Esophagus muscularis mucosa (tissue), 4 donors: ENCODE results near the gene FRMD5. TPM values are rescaled to one million over a fixed set of nuclear protein-coding genes. Genes with fewer than 3 reads are reported as not detected.

Experiments
- DNase-seq: peaks from one replicate; pipeline ENCODE4 v3.0.0-alpha.2; 2017; ENCODE audit errors: extremely low spot score
- H3K27ac ChIP-seq, 4 donors: fragments of 200-600 bp; sonication (generic); replicated peaks in 1 of 4; 1 replicate in 3 of 4; 2 replicates in 1 of 4; pipeline ENCODE4 v1.5.1; 2016 to 2019; ENCODE audit warnings: mild to moderate bottlenecking in 1 of 4
- H3K27me3 ChIP-seq, 4 donors: fragments of 200-600 bp; sonication (generic); one replicate each; pipeline versions ENCODE4 v1.5.1 to v1.6.0; 2016 to 2019
- H3K36me3 ChIP-seq, 4 donors: fragments of 200-600 bp; sonication (generic); one replicate each; pipeline ENCODE4 v1.5.1; 2016 to 2019
- H3K4me1 ChIP-seq, 4 donors: fragments of 200-600 bp; sonication (generic); one replicate each; pipeline ENCODE4 v1.5.1; 2016 to 2019
- H3K4me3 ChIP-seq, 4 donors: fragments of 200-600 bp; sonication (generic); 1 replicate in 2 of 4; 2 replicates in 2 of 4; pipeline ENCODE4 v1.5.1; 2016 to 2019; ENCODE audit warnings: mild to moderate bottlenecking in 4 of 4, moderate library complexity in 1 of 4
- H3K9me3 ChIP-seq, 4 donors: fragments of 200-600 bp; sonication (generic); 1 replicate in 3 of 4; 2 replicates in 1 of 4; pipeline ENCODE4 v1.5.1; 2016 to 2019
- CTCF ChIP-seq, 3 experiments: fragments of 200-600 bp in 2 of 3; fragments of 450-650 bp in 1 of 3; sonication (generic) in 2 of 3; IDR thresholded peaks; one replicate each; pipeline ENCODE4 v1.5.1; 2017 to 2019; ENCODE audit warnings: antibody characterized with exemption in 3 of 3, mild to moderate bottlenecking in 2 of 3, moderate library complexity in 1 of 3
- EP300 ChIP-seq: sonication (generic); formaldehyde crosslinking; IDR thresholded peaks from one replicate; pipeline ENCODE4 v1.6.1; 2017; ENCODE audit warnings: antibody characterized with exemption
- POLR2A ChIP-seq: fragments of 450-650 bp; IDR thresholded peaks from one replicate; pipeline ENCODE4 v1.6.1; 2017; ENCODE audit warnings: antibody characterized with exemption, moderate library complexity, mild to moderate bottlenecking, low read depth
- POLR2AphosphoS5 ChIP-seq, 2 donors: sonication (generic); formaldehyde crosslinking; IDR thresholded peaks; one replicate each; pipeline ENCODE4 v1.6.1; 2017; ENCODE audit warnings: antibody characterized with exemption in 2 of 2
- WGBS: methylation state at CpG from one replicate; pipeline ENCODE4 v1.1.5; 2018; 5-methylcytosine and 5-hydroxymethylcytosine counted together
- intact Hi-C: fragments of 100-400 bp; cut with DNase I; formaldehyde crosslinking; loops from one replicate; pipeline ENCODE4 v1.15.1; 2023
- total RNA-seq, 4 donors: library from RNA; depleted of rRNA; stranded (reverse); fragments of >200 nt; gene quantifications; one replicate each; pipeline versions ENCODE4 v1.1.0 to v1.2.1, GENCODE V29; 2016

The FRMD5 gene
- total RNA-seq, 4 donors from 2014 or later: 0.42 to 1.4 (median 0.67) TPM

GRCh38 chr15:43931119-43931518 lies 264.0 kb downstream of the FRMD5 start:
- DNase-seq: no peak
- no peaks in the 10 kb centered on the region for H3K36me3 ChIP-seq
- TF ChIP-seq POLR2AphosphoS5 (IDR thresholded peaks at IDR 0.05) (no peak), POLR2A (no peak), EP300 (no peak), CTCF (IDR thresholded peaks at IDR 0.05) (no peak)
- H3K27ac ChIP-seq: no peak overlapping the region
- intact Hi-C loops: no loop called here
- 79% methylated on average over 3 of the region's 3 CpGs for WGBS
- H3K27me3 ChIP-seq: peaks cover 0 to 5% (median 0%) of the 10 kb centered on the region in 4 donors
- peaks cover 0 to 4% (median 0%) of the 10 kb centered on the region in 4 donors for H3K4me1 ChIP-seq
- no peaks in the 10 kb centered on the region for H3K9me3 ChIP-seq
- no peak overlapping the region for H3K4me3 ChIP-seq

GRCh38 chr15:43930556-43930955 lies 264.5 kb downstream of the FRMD5 start:
- H3K36me3 ChIP-seq: no peaks in the 10 kb centered on the region
- H3K27me3 ChIP-seq: peaks cover 0 to 5% (median 0%) of the 10 kb centered on the region in 4 donors
- no peak overlapping the region for H3K4me3 ChIP-seq
- no peak for DNase-seq
- H3K9me3 ChIP-seq: no peaks in the 10 kb centered on the region
- H3K4me1 ChIP-seq: peaks cover 0 to 4% (median 0%) of the 10 kb centered on the region in 4 donors
- no peak overlapping the region for H3K27ac ChIP-seq
- intact Hi-C loops: no loop called here
- 93% methylated on average over 5 of the region's 5 CpGs for WGBS
- no peak for TF ChIP-seq CTCF (IDR thresholded peaks at IDR 0.05)
- no peak for TF ChIP-seq EP300
- TF ChIP-seq POLR2AphosphoS5 (IDR thresholded peaks at IDR 0.05): no peak

GRCh38 chr15:43930079-43930478 lies 265.0 kb downstream of the FRMD5 start:
- Histone ChIP-seq H3K27me3 (peaks cover 0 to 5% (median 0%) of the 10 kb centered on the region in 4 donors), H3K27ac (no peak overlapping the region), H3K9me3 (no peaks in the 10 kb centered on the region), H3K4me1 (peaks cover 0 to 4% (median 0%) of the 10 kb centered on the region in 4 donors), H3K4me3 (no peak overlapping the region), H3K36me3 (no peaks in the 10 kb centered on the region)
- intact Hi-C loops: no loop called here
- 100% methylated on average over 2 of the region's 2 CpGs for WGBS
- TF ChIP-seq POLR2AphosphoS5 (IDR thresholded peaks at IDR 0.05): no peak
- TF ChIP-seq EP300: no peak
- TF ChIP-seq CTCF (IDR thresholded peaks at IDR 0.05): no peak
- no peak for TF ChIP-seq POLR2A
- DNase-seq: no peak

GRCh38 chr15:43928152-43928551 lies 266.9 kb downstream of the FRMD5 start:
- Histone ChIP-seq H3K27me3 (peaks cover 0 to 5% (median 0%) of the 10 kb centered on the region in 4 donors), H3K36me3 (no peaks in the 10 kb centered on the region), H3K27ac (no peak overlapping the region), H3K4me3 (no peak overlapping the region), H3K4me1 (peaks cover 0 to 4% (median 0%) of the 10 kb centered on the region in 4 donors), H3K9me3 (no peaks in the 10 kb centered on the region)
- WGBS: 90% methylated on average over 5 of the region's 5 CpGs
- no peak for DNase-seq
- intact Hi-C loops: no loop called here
- TF ChIP-seq EP300: no peak
- no peak for TF ChIP-seq POLR2A
- no peak for TF ChIP-seq POLR2AphosphoS5 (IDR thresholded peaks at IDR 0.05)
- TF ChIP-seq CTCF (IDR thresholded peaks at IDR 0.05): no peak

GRCh38 chr15:43927203-43927602 lies 267.9 kb downstream of the FRMD5 start:
- H3K9me3 ChIP-seq: no peaks in the 10 kb centered on the region
- TF ChIP-seq POLR2A (no peak), POLR2AphosphoS5 (IDR thresholded peaks at IDR 0.05) (no peak), CTCF (IDR thresholded peaks at IDR 0.05) (no peak), EP300 (no peak)
- no peak overlapping the region for H3K27ac ChIP-seq
- intact Hi-C loops: no loop called here
- no peak for DNase-seq
- peaks cover 0 to 5% (median 0%) of the 10 kb centered on the region in 4 donors for H3K27me3 ChIP-seq
- H3K36me3 ChIP-seq: no peaks in the 10 kb centered on the region
- H3K4me1 ChIP-seq: peaks cover 0 to 4% (median 0%) of the 10 kb centered on the region in 4 donors
- 79% methylated on average over 4 of the region's 4 CpGs for WGBS
- no peak overlapping the region for H3K4me3 ChIP-seq
